ENCODE measurements around the gene NPTX1. TPM values are rescaled to one million over a fixed set of nuclear protein-coding genes. Genes with fewer than 3 reads are reported as not detected.

The NPTX1 gene
- total and polyA plus RNA-seq, 2 experiments from 2014 or later: 3.4 to 20.5 TPM

- H3K27ac ChIP-seq (ENCODE audit: low read depth): no peak overlapping the region
These were observed 1.2 kb downstream of the NPTX1 start for GRCh38 chr17:80474961-80475909.

DNA sequence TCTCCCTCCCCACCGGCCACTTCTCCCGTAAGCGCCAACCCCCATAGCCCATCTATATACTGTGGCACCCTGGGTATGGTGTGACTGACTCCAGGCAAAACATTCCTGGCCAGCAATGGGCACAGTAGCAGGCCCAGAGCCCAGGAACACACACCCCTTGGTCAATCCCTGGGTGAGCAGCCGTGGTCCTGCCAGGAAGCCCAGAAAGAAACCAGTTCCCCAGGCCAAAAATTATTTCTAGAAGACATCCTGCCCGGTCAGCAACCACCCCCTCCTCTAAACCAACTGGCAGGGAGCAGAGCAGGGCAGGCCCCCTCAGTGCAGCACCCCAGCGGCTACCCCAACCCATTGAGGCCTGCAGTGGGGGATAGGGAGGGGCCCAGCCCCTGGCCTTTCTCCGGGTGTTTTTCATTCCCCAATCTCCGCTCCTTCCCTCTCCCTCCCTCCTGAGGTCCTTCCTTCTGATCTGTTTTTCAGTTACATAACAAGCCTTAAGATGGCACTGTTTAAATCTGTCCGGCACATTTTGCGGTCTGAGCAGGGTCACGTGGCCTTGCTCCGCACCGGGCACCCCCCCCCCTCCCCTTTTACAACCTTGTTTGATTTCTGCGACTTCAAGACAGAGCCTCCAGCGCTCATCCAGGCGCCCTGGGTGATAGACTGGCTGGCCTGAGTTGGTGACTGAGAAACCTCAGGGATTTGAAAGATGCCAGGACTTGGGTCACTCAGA lies 2.0 kb downstream of the NPTX1 start:
- Mint-ChIP-seq H3K4me3 (peak overlapping the region; percentile 56), H3K27me3 (ENCODE audit: insufficient read depth, low read depth, poor library complexity) (peaks cover 67% of the 10 kb centered on the region), H3K27ac (no peak overlapping the region), H3K4me1 (peaks cover 18% of the 10 kb centered on the region), H3K36me3 (ENCODE audit: low read depth) (peaks cover 3% of the 10 kb centered on the region; the same call in 1 of the 3 replicates), H3K9me3 (no peaks in the 10 kb centered on the region; the same call in 2 of the 3 replicates)
- H3K27me3 ChIP-seq (ENCODE audit: insufficient read depth): peaks cover 82% of the 10 kb centered on the region
- ATAC-seq (no peak), DNase-seq (ENCODE audit: low spot score) (no peak)
- H3K27ac ChIP-seq (ENCODE audit: low read depth): no peak overlapping the region
- no peaks in the 10 kb centered on the region for H3F3A ChIP-seq (replicated peaks; ENCODE audit: low read depth)
- peak overlapping the region; percentile 79 for H3K4me2 ChIP-seq
- H3K9me2 ChIP-seq (ENCODE audit: insufficient read depth): no peaks in the 10 kb centered on the region
- peaks cover 7% of the 10 kb centered on the region; the same call in 1 of the 2 replicates for H3K4me1 ChIP-seq (ENCODE audit: insufficient read depth)
- peak overlapping the region; percentile 60 for H3K4me3 ChIP-seq
- H2AFZ ChIP-seq: no peak overlapping the region; the same call in 1 of the 2 replicates
- no peaks in the 10 kb centered on the region for H3K36me3 ChIP-seq (ENCODE audit: insufficient read depth)
- no peaks in the 10 kb centered on the region for H3K79me2 ChIP-seq (replicated peaks; ENCODE audit: insufficient read depth)
- 0 out of 2 replicates have a peak, but pooled peaks cover 5% of the 10 kb centered on the region for H4K20me1 ChIP-seq (replicated peaks; ENCODE audit: insufficient read depth)
- TF ChIP-seq CTCF (conservative IDR thresholded peaks at IDR 0.05; ENCODE audit: low read depth in 2 of 2): peak; percentile 9 to 25; a peak in 2 of 4 replicates
- TF ChIP-seq EZH2 (IDR thresholded peaks at IDR 0.05; ENCODE audit: low read depth, unreplicated experiment): no peak

More at GRCh38 chr17:80474961-80475909, 1.2 kb downstream of the NPTX1 start:
- Histone ChIP-seq H3K4me1 (ENCODE audit: insufficient read depth) (peaks cover 7% of the 10 kb centered on the region; the same call in 1 of the 2 replicates), H3K4me2 (peak overlapping the region; percentile 79), H3K4me3 (peak overlapping the region; percentile 60), H3K9me2 (ENCODE audit: insufficient read depth) (no peaks in the 10 kb centered on the region), H4K20me1 (replicated peaks; ENCODE audit: insufficient read depth) (0 out of 2 replicates have a peak, but pooled peaks cover 5% of the 10 kb centered on the region), H3K79me2 (replicated peaks; ENCODE audit: insufficient read depth) (no peaks in the 10 kb centered on the region), H3F3A (replicated peaks; ENCODE audit: low read depth) (no peaks in the 10 kb centered on the region), H2AFZ (peak overlapping the region; percentile 28; the same call in 1 of the 2 replicates), H3K36me3 (ENCODE audit: insufficient read depth) (no peaks in the 10 kb centered on the region), H3K27me3 (ENCODE audit: insufficient read depth) (peaks cover 91% of the 10 kb centered on the region)
- H3K36me3 Mint-ChIP-seq (ENCODE audit: low read depth): peaks cover 3% of the 10 kb centered on the region; the same call in 1 of the 3 replicates
- H3K27ac Mint-ChIP-seq: no peak overlapping the region
- ATAC-seq (peak; percentile 5), DNase-seq (ENCODE audit: low spot score) (no peak)
- peak; percentile 80 for TF ChIP-seq EZH2 (IDR thresholded peaks at IDR 0.05; ENCODE audit: low read depth, unreplicated experiment)
- TF ChIP-seq ZNF114 (CRISPR knock-in tag; IDR thresholded peaks at IDR 0.05): no peak
- peak overlapping the region; percentile 56 for H3K4me3 Mint-ChIP-seq
- no peaks in the 10 kb centered on the region; the same call in 2 of the 3 replicates for H3K9me3 Mint-ChIP-seq
- peaks cover 18% of the 10 kb centered on the region for H3K4me1 Mint-ChIP-seq
- peaks cover 73% of the 10 kb centered on the region for H3K27me3 Mint-ChIP-seq (ENCODE audit: insufficient read depth, low read depth, poor library complexity)

DNA sequence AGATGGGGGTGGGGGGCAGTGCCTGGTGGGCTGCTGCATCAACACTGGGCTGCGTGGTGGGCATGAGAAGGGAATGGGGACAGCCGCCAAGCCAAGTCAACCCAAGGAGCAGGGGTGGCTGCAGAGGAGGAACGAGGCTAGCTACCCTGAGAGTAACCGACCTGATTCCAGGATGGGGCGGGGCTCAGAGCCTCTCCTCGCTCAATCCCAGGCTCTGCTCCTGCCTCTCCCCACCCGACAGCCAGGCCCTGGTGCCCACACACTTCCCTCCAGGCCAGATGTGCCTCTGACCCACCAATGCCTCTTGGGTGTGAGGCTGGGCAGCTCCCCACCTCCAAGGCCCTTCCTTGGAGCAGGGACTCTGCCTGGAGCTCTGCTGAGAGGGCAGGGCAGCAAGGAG lies 2.7 kb downstream of the NPTX1 start:
- H2AFZ ChIP-seq: no peak overlapping the region
- no peak overlapping the region for H3K4me2 ChIP-seq
- DNase-seq (ENCODE audit: low spot score): no peak
- no peaks in the 10 kb centered on the region for H3F3A ChIP-seq (replicated peaks; ENCODE audit: low read depth)
- peaks cover 63% of the 10 kb centered on the region for H3K27me3 Mint-ChIP-seq (ENCODE audit: insufficient read depth, low read depth, poor library complexity)
- no peak overlapping the region for H3K27ac Mint-ChIP-seq
- ATAC-seq: no peak
- H3K9me3 Mint-ChIP-seq: no peaks in the 10 kb centered on the region
- H3K4me3 ChIP-seq: no peak overlapping the region
- no peaks in the 10 kb centered on the region for H3K36me3 Mint-ChIP-seq (ENCODE audit: low read depth)
- H4K20me1 ChIP-seq (replicated peaks; ENCODE audit: insufficient read depth): 0 out of 2 replicates have a peak, but pooled peaks cover 5% of the 10 kb centered on the region
- H3K36me3 ChIP-seq (ENCODE audit: insufficient read depth): no peaks in the 10 kb centered on the region
- no peaks in the 10 kb centered on the region for H3K9me2 ChIP-seq (ENCODE audit: insufficient read depth)
- H3K79me2 ChIP-seq (replicated peaks; ENCODE audit: insufficient read depth): no peaks in the 10 kb centered on the region
- H3K4me1 Mint-ChIP-seq: peaks cover 12% of the 10 kb centered on the region; the same call in 2 of the 3 replicates
- peaks cover 75% of the 10 kb centered on the region for H3K27me3 ChIP-seq (ENCODE audit: insufficient read depth)
- H3K4me3 Mint-ChIP-seq: no peak overlapping the region
- peaks cover 3% of the 10 kb centered on the region; the same call in 1 of the 2 replicates for H3K4me1 ChIP-seq (ENCODE audit: insufficient read depth)
- H3K27ac ChIP-seq (ENCODE audit: low read depth): no peak overlapping the region
- no peak for TF ChIP-seq ZNF462 (CRISPR knock-in tag; IDR thresholded peaks at IDR 0.05)
